Activated CD4-positive, alpha-beta memory T cell treated with anti-CD3 and anti-CD28 coated beads, Interleukin-2, amount 10 ng/mL, durations not matched to agents 7 days and 5 days (primary cell): ENCODE data around the gene SLC6A19. TPM values are rescaled to one million over a fixed set of nuclear protein-coding genes. Genes with fewer than 3 reads are reported as not detected.

ENCODE experiments used
- CTCF ChIA-PET: fragments of 350-600 bp; sonication (Branson Sonifier 250); formaldehyde crosslinking; loops from one replicate; lab custom pipeline; 2021; ENCODE audit warnings: antibody characterized with exemption, inconsistent platforms; lab: Charles Lee
- POLR2A ChIA-PET: fragments of 350-600 bp; sonication (Branson Sonifier 250); formaldehyde crosslinking; loops from one replicate; lab custom pipeline; 2021; ENCODE audit warnings: antibody characterized with exemption; lab: Charles Lee
- DNase-seq: peaks from one replicate; pipeline ENCODE4 v3.0.0-alpha.2; 2020
- H3K27ac Mint-ChIP-seq: one replicate; pipeline ENCODE4 v1.8.0; 2021; ENCODE audit warnings: mild to moderate bottlenecking, mixed read lengths
- H3K27me3 Mint-ChIP-seq: one replicate; pipeline ENCODE4 v1.8.0; 2021; ENCODE audit warnings: mixed read lengths
- H3K36me3 Mint-ChIP-seq: one replicate; pipeline ENCODE4 v1.8.0; 2021; ENCODE audit warnings: low read depth, mixed read lengths
- H3K4me1 Mint-ChIP-seq: one replicate; pipeline ENCODE4 v1.8.0; 2021; ENCODE audit warnings: mixed read lengths
- H3K4me3 Mint-ChIP-seq: one replicate; pipeline ENCODE4 v1.8.0; 2021; ENCODE audit warnings: mild to moderate bottlenecking, mixed read lengths
- H3K9me3 Mint-ChIP-seq: one replicate; pipeline ENCODE4 v1.8.0; 2021; ENCODE audit warnings: mixed read lengths
- total RNA-seq, 2 experiments: library from RNA; stranded (reverse); gene quantifications; one replicate each; pipeline ENCODE4 v1.2.3, GENCODE V29; 2021

Gene SLC6A19
- total RNA-seq, 2 experiments from 2014 or later, result not detected

DNA sequence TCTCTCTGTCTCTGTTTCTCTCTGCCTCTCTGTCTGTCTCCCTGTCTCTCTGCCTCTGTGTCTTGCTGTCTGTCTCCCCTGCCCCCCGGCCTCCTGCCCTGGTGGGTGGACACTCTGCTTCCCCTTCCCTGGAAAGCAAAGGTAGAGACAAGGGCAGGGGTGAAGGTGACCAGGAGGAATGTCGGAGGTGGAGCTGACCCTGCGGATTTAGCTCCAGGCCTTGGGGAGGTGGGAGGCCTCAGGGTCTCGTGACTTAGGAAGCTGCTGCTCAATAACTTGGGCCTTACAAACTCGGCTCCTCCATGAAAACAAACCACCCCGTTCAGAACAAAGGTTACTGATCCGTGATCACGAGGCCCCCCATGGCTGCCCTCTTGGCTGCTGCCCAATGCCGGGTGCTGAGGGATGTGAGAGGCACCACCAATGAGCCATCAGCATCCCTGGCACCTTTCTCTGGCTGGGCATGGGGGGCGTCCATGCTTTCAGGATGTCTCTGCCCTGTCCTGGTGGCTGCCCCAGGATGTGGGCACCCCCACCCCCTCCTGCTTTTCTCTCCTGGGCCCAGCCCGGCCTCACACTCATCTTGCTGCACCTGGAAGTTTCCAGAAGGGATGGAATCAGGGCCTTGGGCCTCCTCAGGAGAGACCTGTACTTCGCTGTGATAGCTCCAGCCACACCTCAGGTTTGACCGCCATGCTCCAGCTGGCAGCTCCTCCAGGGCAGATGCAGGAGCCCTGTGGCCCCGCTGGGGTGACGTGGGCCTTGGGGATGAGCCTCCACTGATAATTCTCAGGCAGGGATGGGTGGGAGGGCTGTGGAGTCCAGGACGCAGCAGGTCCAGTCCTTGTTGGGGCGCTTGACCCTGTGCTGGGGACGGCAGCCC lies 14.8 kb upstream of the SLC6A19 start:
- Mint-ChIP-seq H3K4me3 (no peak overlapping the region), H3K36me3 (no peaks in the 10 kb centered on the region), H3K9me3 (no peaks in the 10 kb centered on the region), H3K27ac (no peak overlapping the region), H3K27me3 (peaks cover 2% of the 10 kb centered on the region), H3K4me1 (no peaks in the 10 kb centered on the region)
- CTCF ChIA-PET, result no interaction called here
- no peak for DNase-seq
- POLR2A ChIA-PET, result no interaction called here

DNA sequence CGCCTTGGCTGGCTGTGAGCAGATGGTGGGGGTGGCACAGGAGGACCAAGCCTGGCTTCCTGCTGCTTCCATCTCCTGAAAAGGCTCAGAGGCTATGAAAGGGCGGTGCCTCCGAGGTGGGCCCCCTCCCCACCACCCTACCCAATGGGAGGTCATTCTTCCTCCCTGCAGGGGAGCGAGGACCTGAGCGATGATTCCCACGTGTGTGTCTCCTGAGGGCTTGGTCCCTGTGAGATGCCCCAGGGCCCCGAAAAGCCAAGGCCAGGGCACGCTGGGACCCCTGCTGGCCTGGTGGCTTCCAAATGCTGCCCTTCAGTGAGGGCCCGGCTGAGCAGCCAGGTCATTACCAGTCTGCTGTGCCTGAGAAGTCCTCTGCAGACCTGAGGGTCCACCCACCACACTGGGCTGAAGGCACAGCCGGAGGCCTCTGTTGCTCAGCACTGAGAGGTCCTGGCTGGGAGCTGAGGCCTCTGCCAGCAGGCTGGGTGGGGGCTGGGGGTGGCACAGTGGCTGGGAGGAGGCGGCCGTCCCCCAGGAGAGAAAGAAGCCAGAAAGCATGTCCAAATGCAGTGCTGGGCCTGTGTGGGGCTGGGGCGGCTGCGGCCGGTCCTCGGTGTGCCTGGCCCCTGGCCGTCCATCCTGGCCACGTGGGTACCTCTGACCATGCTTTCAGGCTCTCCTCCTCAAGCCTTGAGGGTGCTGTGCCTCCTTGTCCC lies 14.0 kb upstream of the SLC6A19 start:
- ChIA-PET POLR2A (no interaction called here), CTCF (no interaction called here)
- H3K27ac Mint-ChIP-seq, result no peak overlapping the region
- peaks cover 2% of the 10 kb centered on the region for H3K27me3 Mint-ChIP-seq
- no peak for DNase-seq
- no peak overlapping the region for H3K4me3 Mint-ChIP-seq
- H3K36me3 Mint-ChIP-seq, result no peaks in the 10 kb centered on the region
- no peaks in the 10 kb centered on the region for H3K9me3 Mint-ChIP-seq
- H3K4me1 Mint-ChIP-seq, result no peaks in the 10 kb centered on the region

DNA sequence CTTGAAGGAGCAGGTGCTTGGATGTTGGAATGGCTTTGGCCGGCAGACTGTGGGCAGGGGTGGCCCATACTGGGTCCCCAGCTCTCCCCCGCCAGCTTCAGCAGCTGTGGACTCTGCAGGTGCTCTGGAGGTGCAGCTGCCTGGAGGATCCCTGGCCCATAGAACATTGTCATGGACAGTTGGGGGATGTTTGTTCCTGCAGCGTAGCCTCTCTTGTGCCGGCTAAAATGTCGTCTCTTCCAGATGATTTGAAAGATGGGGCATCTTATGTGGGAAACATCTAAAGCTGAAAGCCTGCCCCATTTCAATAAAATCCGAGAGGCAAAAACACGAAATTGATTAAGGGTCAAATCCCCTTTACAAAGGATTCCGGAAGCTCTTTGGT lies 13.5 kb upstream of the SLC6A19 start:
- POLR2A ChIA-PET, result no interaction called here
- DNase-seq, result no peak
- no peak overlapping the region for H3K4me3 Mint-ChIP-seq
- no peak overlapping the region for H3K27ac Mint-ChIP-seq
- H3K4me1 Mint-ChIP-seq, result no peaks in the 10 kb centered on the region
- peaks cover 2% of the 10 kb centered on the region for H3K27me3 Mint-ChIP-seq
- CTCF ChIA-PET, result no interaction called here
- H3K36me3 Mint-ChIP-seq, result no peaks in the 10 kb centered on the region
- no peaks in the 10 kb centered on the region for H3K9me3 Mint-ChIP-seq

DNA sequence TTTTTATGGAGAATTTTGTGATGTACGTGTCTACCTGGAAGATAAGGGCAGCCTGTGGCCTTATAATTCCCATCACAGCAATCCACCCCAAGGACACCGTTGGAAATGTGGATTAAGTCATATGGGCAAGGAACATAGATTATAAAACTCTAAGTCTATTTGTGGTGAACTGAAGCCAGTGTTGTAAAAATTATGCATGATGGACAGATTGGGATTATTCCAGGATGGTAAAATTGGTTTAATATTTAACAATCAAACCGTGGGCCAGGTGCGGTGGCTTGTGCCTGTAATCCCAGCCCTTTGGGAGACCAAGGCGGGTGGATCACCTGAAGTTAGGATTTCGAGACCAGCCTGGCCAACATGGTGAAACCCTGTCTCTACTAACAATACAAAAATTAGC lies 12.9 kb upstream of the SLC6A19 start:
- Mint-ChIP-seq H3K4me1 (no peaks in the 10 kb centered on the region), H3K36me3 (no peaks in the 10 kb centered on the region), H3K27ac (no peak overlapping the region), H3K4me3 (no peak overlapping the region), H3K27me3 (peaks cover 2% of the 10 kb centered on the region), H3K9me3 (no peaks in the 10 kb centered on the region)
- ChIA-PET POLR2A (no interaction called here), CTCF (no interaction called here)
- DNase-seq, result no peak

DNA sequence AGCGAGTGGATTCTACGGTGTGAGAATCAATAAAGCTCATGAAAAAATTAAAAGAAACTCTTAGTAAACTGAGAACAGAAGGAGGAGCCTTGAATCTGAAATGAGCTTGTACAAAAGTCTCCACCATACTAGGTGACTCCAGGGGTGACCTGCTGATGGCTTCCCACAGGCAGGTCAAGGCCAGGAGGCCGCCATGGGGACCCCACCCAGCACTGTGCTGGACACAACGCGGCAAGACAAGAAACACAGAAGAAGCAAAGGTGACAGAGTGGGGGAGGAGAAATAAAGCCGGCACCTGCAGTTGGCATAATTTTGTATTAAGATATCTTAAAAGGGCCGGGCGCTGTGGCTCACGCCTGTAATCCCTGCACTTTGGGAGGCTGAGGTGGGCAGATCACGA lies 12.1 kb upstream of the SLC6A19 start:
- H3K4me1 Mint-ChIP-seq, result no peaks in the 10 kb centered on the region
- DNase-seq, result no peak
- ChIA-PET CTCF (no interaction called here), POLR2A (no interaction called here)
- H3K27ac Mint-ChIP-seq, result no peak overlapping the region
- H3K36me3 Mint-ChIP-seq, result no peaks in the 10 kb centered on the region
- peaks cover 2% of the 10 kb centered on the region for H3K27me3 Mint-ChIP-seq
- no peak overlapping the region for H3K4me3 Mint-ChIP-seq
- H3K9me3 Mint-ChIP-seq, result no peaks in the 10 kb centered on the region

DNA sequence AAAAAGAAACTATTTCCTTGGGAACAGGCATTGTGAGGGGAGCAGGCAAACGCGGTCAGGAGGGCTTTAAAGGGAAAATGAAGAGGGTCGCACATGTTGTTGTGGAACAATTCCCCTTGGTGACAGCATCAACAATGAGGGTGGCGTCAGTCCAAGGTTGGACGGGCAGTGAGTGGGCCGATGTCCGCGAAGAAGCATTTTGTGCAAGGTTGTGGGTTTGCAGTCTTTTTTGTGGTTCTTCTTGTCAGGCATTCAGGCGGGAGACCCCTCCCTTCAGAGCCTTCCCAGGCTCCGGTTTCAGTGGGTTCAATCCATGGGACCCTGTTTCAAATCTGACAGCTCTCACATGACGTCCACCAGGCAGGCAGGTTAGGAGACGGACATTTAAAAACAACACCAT lies 11.1 kb upstream of the SLC6A19 start:
- DNase-seq, result no peak
- H3K27me3 Mint-ChIP-seq, result peaks cover 2% of the 10 kb centered on the region

DNA sequence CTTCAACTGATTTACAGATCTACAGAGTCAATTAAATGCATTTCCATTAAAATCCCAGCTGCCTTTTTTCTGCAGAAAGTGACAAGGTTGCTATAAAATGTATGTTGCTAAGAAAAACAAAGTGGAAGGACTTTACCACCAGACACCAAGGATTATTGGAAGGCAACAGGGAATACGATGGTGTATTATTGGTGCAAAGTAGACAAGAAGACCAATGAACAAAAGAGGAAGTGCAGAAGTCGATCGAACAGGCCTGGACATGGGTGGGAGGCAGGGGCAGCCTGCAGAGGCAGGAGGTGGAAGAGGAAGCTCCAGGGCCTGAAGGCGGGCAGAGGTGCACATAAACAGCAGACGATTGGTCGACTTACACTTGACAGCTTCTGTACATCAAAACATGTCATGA lies 10.6 kb upstream of the SLC6A19 start:
- no peak overlapping the region for H3K27ac Mint-ChIP-seq
- ChIA-PET POLR2A (no interaction called here), CTCF (no interaction called here)
- no peak overlapping the region for H3K4me3 Mint-ChIP-seq
- peaks cover 2% of the 10 kb centered on the region for H3K27me3 Mint-ChIP-seq
- no peak for DNase-seq
- H3K9me3 Mint-ChIP-seq, result no peaks in the 10 kb centered on the region
- no peaks in the 10 kb centered on the region for H3K36me3 Mint-ChIP-seq
- no peaks in the 10 kb centered on the region for H3K4me1 Mint-ChIP-seq

More for the DNA sequence above, 11.1 kb upstream of the SLC6A19 start:
- POLR2A ChIA-PET, result no interaction called here
- CTCF ChIA-PET, result no interaction called here
- no peak overlapping the region for H3K4me3 Mint-ChIP-seq
- H3K36me3 Mint-ChIP-seq, result no peaks in the 10 kb centered on the region
- H3K9me3 Mint-ChIP-seq, result no peaks in the 10 kb centered on the region
- no peak overlapping the region for H3K27ac Mint-ChIP-seq
- H3K4me1 Mint-ChIP-seq, result no peaks in the 10 kb centered on the region

DNA sequence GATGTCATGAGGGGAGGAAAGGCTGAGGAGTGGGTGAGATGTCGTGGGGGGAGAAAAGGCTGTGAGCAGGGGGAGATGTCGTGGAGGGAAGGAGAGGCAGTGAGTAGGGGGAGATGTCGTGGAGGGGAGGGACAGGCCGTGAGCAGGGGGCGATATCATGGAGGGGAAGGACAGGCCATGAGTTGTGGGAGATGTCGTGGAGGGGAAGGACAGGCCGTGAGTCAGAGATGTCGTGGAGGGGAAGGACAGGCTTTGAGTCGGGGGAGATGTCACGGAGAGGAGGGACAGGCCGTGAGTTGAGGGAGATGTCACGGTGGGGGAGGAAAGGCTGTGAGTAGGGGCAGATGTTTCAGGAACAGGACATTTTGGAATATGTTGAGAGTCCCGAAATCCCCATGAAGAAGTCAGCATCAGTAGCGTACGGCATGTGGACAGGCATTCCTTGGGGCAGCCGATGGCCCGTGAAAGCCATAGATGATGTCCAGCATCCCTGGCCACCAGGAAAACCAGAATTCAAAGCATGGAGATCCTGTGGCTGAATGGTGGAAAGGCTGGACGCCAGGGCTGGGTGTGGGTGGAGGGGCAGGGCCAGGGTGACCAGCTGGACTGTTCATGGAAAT lies 8.3 kb upstream of the SLC6A19 start:
- DNase-seq, result no peak
- no peaks in the 10 kb centered on the region for H3K4me1 Mint-ChIP-seq
- peaks cover 2% of the 10 kb centered on the region for H3K27me3 Mint-ChIP-seq
- H3K36me3 Mint-ChIP-seq, result no peaks in the 10 kb centered on the region
- H3K4me3 Mint-ChIP-seq, result no peak overlapping the region
- no peaks in the 10 kb centered on the region for H3K9me3 Mint-ChIP-seq
- H3K27ac Mint-ChIP-seq, result no peak overlapping the region
- ChIA-PET CTCF (no interaction called here), POLR2A (no interaction called here)

DNA sequence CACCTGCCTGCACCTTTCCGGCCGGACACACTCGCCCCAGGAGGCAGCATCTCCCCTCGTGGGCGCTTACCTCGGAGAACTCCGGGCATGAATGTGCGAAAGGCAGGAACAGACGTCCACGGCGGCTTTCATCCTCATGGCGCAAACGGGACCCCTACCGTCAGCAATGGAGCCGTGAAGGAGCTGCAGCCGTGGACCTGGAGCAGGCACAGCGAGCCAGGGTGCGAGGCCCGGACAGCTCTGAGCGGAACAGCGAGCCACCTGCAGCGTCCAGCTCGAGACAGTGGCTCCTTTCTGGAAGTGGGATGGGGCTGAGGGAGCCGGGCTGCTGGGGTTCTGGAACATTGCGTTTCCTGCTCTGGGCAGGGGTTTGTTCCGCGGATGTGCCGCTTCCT lies 7.8 kb upstream of the SLC6A19 start:
- peaks cover 2% of the 10 kb centered on the region for H3K27me3 Mint-ChIP-seq
- H3K36me3 Mint-ChIP-seq, result no peaks in the 10 kb centered on the region
- CTCF ChIA-PET, result no interaction called here
- no peak overlapping the region for H3K4me3 Mint-ChIP-seq
- H3K4me1 Mint-ChIP-seq, result no peaks in the 10 kb centered on the region
- H3K9me3 Mint-ChIP-seq, result no peaks in the 10 kb centered on the region
- DNase-seq, result no peak
- H3K27ac Mint-ChIP-seq, result no peak overlapping the region
- POLR2A ChIA-PET, result no interaction called here

DNA sequence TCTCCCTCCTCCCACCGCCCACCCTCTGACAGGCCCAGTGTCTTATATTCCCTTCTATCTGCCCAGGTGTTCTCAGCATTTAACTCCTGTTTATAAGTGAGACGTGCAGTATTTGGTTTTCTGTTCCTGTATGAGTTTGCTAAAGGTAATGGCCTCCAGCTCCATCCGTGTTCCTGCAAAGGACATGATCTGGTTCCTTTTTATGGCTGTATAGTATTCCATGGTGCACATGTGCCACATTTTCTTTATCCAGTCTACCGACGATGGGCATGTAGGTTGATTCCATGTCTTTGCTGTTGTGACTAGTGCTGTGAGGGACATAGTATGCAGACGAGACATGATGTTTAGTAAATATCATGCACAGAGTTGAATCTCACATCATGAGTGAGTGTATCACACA lies 7.0 kb upstream of the SLC6A19 start:
- POLR2A ChIA-PET, result no interaction called here
- no peak overlapping the region for H3K27ac Mint-ChIP-seq
- no peak overlapping the region for H3K4me3 Mint-ChIP-seq
- no peaks in the 10 kb centered on the region for H3K4me1 Mint-ChIP-seq
- DNase-seq, result no peak
- peaks cover 2% of the 10 kb centered on the region for H3K27me3 Mint-ChIP-seq
- CTCF ChIA-PET, result no interaction called here
- H3K9me3 Mint-ChIP-seq, result no peaks in the 10 kb centered on the region
- no peaks in the 10 kb centered on the region for H3K36me3 Mint-ChIP-seq

DNA sequence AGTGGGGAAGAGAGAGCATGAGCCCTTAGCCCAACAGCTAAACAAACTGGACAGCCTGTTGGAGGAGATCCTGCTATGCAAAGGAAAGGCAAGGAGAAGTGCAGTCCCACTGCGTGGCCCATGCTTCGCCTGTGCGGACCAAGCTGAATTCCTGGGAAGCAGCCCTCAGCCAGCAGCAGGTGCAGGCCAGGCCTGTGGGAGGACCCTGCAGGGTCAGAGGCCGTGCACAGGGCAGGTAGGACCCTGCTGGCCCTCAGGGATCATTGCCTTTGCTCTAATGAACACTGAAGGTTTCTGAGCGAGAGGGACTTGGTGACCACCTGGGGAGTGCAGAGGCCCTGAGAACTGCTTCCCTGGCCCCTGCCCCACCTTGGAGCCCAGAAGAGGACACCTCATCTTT lies 6.0 kb upstream of the SLC6A19 start:
- Mint-ChIP-seq H3K36me3 (no peaks in the 10 kb centered on the region), H3K27ac (no peak overlapping the region), H3K4me1 (no peaks in the 10 kb centered on the region), H3K4me3 (no peak overlapping the region), H3K27me3 (peaks cover 2% of the 10 kb centered on the region), H3K9me3 (no peaks in the 10 kb centered on the region)
- ChIA-PET POLR2A (no interaction called here), CTCF (no interaction called here)
- DNase-seq, result no peak

DNA sequence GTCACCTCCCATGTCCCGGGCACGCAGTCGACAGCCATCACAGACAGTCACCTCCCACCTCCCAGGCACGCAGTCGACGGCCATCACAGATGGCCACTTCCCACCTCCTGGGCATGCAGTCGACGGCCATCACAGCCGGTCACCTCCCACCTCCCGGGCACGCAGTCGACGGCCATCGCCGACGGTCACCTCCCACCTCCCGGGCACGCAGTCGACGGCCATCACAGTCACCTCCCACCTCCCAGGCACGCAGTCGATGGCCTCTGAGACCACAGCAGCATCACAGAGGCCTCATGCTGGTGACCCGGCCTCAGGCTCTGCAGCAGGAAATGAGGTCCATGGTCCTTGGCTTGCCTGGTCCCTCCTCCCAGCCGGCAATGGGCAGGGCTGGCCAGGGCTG lies 5.5 kb upstream of the SLC6A19 start:
- Mint-ChIP-seq H3K36me3 (no peaks in the 10 kb centered on the region), H3K27ac (no peak overlapping the region), H3K4me1 (no peaks in the 10 kb centered on the region), H3K4me3 (no peak overlapping the region), H3K27me3 (no peaks in the 10 kb centered on the region), H3K9me3 (no peaks in the 10 kb centered on the region)
- ChIA-PET CTCF (no interaction called here), POLR2A (no interaction called here)
- DNase-seq, result no peak

DNA sequence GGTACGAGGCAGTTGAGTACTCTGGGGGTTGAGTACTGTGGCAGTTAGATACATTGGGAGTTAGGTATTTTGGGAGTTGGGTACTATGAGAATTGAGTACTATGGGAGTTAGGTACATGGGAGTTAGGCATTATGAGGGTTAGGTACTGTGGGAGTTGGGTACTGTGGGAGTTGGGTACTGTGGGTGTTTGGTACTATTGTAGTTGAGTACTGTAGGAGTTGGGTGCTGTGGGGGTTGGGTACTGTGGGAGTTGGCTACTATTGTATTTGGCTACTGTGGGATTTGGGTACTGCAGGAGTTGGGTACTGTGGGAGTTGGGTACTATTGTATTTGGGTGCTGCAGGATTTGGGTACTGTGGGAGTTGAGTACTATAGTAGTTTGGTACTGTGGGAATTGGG lies 4.8 kb upstream of the SLC6A19 start:
- no peaks in the 10 kb centered on the region for H3K4me1 Mint-ChIP-seq
- no peak overlapping the region for H3K4me3 Mint-ChIP-seq
- H3K27ac Mint-ChIP-seq, result no peak overlapping the region
- CTCF ChIA-PET, result no interaction called here
- H3K36me3 Mint-ChIP-seq, result no peaks in the 10 kb centered on the region
- POLR2A ChIA-PET, result no interaction called here
- DNase-seq, result no peak
- H3K9me3 Mint-ChIP-seq, result no peaks in the 10 kb centered on the region
- H3K27me3 Mint-ChIP-seq, result no peaks in the 10 kb centered on the region
